Measurements from ENCODE around the gene RABGGTA.
"Not testable (repeated sequence)": the region's sequence is repeated elsewhere in the genome, so short reads cannot be mapped to it uniquely, and the experiment has no call there.

The RABGGTA gene

DNA sequence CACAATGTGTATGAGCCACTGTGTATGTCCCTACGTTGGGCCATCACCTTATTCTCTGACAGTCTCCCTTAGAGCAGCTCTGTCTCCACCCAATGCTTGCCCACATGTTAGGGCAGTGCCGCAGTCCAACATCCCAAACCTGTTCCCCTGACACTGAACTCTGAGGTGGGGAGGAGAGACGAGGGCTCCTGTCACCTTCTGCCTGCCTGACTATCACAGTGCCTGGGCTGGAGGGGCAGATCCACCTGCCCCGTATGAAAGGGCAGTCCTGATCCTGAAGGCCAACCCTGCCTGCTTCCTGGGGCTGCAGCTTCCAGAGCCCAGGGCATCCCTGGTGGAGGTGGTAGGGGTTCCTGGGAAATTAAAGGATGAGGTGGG lies 10.6 kb downstream of the RABGGTA start:
- no peak for DNase-seq (ENCODE audit: low read depth)

DNA sequence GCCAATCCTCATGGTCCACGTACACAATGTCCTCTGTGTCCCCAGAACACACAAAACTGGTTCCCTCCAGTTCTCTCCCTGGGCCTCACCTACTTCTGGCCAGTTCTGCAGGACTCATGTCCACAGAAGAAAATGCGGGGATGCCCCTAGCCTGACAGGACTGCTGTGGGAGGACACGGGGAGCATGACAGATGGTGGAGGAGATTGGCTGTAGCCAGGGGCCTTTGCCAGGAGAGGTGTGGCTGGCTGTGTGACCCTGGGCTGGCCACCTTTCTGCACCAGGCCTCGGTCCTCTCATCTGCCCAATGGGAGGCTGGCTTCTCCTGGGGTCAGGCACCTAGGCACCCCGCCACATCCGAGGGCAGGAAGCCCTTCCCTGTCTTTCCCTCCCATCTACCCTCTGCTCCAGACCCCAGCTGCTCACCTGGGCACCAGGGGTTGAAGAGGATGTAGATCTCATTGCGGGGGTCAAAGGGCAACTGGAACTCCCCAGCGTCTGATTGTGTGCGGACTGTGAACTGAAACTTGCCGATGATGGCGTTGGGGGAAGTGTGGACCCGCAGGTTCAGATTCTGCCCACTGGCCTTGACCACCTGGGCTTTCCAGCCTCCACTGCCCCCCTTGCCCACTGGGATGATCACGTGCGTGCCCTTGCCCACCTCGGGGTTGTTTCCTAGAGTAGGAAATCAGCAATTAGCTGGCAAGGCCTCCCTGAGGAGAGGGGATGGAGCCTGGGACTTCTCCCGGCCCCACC lies 11.2 kb downstream of the RABGGTA start:
- DNase-seq (ENCODE audit: low read depth) = no peak

DNA sequence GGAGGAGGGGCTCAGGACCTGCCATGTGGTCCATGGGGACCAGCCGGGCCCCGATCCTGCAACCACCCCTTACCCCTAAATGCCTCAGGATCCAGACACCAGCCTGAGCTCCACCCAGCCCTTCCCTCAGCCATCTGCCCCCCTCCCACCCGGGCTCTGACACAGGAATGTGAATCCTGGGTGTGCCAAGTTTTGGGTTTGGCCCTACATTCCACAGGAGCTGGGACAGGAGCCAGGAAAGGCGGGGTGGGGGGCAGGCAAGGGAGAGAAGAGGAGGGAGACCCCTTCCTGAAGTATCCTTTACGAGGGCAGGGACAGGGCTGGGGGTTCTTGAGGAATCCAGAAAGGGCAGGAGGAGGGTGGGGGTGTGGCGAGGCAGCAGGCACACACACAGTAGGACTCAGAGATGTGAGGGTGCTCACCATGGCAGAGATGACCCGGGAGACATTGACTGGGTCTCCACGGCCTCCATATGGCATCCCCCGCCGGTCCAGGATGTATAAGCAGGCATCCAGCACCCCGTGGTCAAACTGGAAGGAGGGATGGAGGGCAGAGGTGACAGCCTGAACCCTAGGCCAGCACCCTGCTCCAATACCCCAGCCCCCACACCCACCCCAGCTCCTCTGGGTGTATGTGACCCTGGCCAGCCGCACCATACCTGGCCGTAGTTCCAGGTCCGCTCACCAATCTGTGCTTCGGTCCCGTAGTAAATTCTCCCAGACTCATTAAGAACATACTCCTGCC lies 11.9 kb downstream of the RABGGTA start:
- no peak for DNase-seq (ENCODE audit: low read depth)

DNA sequence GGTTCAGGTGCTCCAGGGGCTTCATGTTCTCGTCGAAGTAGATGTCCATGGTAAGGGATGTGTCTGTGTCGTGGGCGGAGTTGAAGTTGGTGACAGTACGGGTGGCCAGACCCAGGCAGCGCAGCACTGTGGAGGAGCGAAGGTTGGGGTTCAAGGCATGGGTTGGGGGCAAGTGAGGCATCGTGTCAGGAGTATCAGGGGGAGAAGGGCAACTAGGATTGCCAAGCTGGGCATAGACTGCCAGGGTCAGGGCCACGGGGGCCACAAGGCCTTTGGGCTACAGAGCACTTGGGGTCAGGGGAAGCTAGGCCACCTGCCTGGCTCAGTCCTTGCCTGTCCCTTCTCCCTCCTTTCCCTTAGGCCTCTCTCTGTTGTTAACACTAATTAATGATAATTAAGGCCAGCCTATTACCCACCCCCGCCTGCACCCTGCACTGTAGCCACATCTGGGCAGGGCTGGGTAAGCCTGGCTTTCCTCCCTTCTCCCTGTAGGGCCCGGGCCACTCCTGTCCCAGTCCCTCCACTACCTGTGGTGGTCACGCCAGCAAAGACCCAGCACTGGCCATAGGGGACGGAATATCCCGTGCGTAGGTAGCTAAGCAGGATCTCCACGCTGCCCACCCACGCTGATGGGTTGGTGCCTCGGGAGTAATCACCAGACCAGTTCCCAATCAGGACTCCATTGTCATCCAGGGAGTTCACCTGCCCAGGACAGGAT lies 12.7 kb downstream of the RABGGTA start:
- no peak for DNase-seq (ENCODE audit: low read depth)

DNA sequence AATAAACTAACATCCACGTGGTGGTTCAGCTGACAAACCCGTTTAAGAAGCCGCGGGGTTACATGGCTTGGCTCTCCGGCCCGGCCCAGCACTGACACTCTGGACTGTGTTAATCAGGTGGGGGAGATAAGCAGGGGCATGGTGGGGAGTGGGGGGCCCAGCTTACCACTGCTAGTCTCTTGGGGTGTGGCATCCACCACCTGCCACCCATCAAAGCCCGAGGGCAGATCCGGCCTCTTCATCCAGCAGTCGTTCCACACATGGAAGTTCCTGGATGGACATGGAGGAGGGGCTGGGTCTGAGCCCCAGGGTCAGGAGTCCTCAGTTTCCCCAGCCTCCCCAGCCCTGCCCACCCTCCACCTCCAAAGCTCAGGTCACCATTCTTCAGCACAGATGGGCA lies 13.3 kb downstream of the RABGGTA start:
- no peak for DNase-seq (ENCODE audit: low read depth)

DNA sequence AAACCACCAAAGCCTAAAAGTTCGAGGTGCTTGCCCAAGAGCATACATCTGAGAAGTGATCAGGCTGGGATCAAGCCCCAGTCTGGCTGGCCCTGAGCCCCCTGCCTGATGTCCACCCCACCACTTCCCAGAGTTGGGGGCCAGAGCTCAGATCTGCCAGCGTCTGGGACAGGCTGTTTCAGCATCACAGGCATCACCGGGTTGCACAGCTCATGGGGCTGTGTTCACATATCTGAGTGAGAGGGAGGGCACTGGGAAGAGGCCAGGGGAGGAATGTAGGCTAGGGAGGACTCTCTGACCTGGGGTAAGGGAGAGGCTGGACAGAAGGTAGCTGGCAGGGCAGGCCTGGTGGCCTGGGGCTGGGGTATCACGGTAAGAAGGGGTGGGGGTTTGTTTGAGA lies 14.4 kb downstream of the RABGGTA start:
- DNase-seq (ENCODE audit: low read depth) = peak; percentile 9

DNA sequence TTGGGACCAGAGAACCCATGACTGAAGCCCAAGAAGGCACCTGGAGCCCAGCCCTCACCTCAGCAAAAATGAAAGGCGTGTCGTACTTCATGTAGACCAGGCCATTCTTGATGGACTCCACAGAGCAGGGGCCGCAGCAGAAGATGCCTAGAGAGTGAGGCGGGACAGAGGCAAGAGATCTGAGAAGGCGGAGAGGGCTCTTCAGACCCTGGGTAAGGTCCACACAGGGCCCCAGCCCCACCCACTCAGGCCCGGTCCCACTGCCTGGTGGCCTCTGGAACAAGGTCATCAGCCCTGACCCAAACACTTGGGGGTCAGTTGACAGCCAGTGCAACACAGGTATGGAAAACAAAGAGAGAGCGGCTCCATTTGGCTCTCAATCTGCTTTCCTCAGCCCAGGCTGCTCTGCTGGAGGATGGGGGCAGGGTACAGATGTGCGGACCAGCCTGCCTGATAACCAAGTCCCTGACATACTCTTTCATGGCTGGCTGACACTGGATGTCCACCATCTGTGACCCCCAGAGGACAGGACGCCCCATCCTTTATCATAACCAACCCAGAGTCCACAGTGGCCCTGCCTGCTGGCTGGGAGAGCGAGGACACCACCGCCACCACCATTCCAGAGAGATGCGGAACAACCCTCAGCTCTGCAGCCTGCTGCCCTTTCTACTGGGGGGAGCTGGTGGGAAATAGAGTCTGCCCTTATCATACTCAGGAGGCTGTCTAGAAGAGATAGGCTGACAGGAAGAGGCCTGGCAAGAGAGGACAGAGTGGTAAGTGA lies 15.3 kb downstream of the RABGGTA start:
- DNase-seq (ENCODE audit: low read depth) = no peak

DNA sequence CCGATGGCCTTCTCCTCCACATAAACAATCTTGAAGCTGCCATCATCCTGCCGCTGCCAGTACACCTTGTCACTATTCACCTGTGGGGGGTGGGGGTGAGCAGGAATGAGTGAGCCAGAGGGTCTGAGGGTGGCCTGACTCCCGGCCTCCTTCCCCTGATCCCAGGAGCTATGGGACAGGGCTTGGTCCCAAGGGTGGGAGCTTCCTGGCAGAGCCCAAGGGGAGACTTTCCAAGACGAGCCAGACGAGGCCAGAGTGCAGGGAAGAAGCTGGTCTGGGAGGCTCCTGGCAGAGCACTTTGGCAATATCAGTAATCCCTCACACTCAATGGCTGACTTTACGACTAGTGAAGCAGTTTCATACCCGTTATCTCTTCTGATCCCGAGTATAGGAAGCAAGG lies 16.0 kb downstream of the RABGGTA start:
- DNase-seq (ENCODE audit: low read depth) = no peak

DNA sequence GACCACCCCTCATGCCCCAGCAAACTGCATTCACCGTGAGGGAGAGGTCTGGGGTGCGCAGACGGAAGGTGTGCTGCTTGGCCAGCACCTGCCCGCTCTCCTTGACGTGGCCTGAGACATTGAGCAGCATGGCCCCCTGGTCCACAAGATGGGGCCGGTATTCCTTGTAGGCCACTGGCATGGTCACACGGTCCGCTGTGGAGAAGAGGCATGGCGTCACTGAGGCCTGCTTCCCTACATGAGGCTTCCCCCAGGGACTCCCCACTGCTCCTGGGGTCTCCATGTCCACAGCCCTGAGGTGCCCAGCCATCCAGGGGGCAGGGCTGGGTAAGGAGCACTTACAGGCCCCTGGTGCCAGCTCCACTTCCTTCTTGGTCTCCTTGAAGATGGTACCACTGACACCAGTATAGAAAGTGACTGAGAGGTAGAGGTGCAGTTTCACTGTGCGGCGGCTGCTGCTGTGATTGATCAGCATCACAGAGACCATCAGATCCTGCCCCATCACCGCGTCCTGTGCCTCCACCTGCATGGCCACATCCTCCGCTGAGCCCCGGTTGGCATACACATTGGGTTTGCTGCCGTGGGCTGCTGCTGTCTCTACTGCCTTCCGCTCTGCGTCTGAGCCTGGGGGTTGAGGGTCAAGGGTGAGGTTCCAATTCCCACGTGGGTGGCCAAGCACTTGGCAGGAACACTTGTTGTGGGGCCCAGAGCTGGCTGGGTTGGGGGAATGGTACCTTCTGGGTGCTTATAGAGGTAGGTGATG lies 16.6 kb downstream of the RABGGTA start:
- no peak for DNase-seq (ENCODE audit: low read depth)

DNA sequence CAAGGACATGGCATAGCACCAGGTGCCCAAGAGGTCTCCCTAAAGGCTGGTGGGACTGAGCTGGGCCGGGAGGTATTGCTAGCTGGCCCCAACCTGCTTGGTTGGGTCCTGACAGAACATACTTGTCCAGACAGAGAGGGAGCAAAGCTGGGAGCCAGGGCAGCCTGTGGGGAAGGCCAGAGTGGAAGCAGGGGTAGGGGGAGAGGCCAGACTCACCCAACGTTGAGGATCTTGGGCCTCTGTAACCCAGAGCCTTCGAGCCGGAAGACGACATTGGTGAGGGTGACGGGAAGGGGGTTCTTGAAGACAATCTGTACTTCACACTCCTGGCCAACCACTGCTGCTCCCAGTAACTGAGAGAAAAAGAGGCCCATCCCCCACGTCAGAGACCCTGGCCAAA lies 17.5 kb downstream of the RABGGTA start:
- no peak for DNase-seq (ENCODE audit: low read depth)

DNA sequence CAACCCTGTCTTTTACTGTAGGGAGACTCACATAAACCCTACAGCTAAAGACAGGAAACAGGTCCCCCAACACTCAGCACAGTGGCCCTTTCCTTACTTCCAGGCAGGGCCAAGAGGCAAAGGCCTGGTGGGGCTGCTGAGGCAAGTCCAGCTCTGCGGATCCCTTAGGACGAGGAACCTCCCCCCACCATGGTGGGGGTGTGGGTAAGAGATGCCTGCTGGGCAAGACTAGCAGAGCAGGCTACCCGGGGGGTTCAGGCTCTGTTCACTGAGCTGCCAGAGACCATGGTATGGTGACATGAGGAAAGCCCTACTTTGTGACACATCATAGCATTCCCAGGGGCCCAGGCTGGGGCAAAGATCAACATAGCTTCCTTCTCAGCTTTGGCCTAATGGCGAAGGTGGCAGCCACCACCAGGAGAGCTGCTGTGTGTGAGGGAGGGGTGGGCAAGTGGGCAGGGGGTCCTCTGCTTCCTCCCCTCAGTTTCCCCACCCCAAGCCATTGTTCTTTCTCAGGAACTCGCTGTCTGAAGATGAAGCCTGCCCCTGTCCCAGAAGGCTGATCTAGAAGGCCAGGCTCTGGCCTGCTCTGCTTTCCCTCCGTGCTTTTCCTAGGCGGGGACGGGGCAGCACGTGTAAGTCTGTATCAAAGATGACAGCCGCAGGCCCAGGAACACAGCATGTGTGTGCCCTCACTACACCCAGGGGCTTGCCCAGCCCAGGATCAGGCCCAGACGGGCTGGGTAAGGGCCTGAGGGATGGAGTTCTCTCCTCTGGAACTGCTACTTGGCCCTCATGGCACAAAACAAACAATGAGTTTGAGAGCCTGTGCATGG lies 18.9 kb downstream of the RABGGTA start:
- no peak for DNase-seq (ENCODE audit: low read depth)

DNA sequence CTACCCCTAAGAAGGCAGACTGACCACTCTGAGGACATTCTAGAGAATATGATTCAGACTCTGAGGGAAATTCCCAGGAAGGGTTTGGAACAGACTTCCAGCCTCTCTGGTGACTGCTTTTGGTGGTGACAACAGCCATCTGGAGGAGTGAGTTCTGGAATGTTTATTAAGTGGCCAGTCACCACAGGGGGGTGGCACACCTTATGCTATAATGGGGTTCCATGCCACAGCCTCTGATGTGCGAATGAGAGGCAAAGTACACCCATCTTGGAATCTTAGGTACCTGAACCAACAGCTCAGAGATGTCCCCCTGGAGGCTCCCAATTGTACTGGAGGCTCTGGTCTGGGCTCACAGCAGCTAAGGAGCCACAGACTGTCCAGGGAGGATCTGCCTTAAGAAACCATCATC lies 19.5 kb downstream of the RABGGTA start:
- peak; percentile 9 for DNase-seq (ENCODE audit: low read depth)

DNA sequence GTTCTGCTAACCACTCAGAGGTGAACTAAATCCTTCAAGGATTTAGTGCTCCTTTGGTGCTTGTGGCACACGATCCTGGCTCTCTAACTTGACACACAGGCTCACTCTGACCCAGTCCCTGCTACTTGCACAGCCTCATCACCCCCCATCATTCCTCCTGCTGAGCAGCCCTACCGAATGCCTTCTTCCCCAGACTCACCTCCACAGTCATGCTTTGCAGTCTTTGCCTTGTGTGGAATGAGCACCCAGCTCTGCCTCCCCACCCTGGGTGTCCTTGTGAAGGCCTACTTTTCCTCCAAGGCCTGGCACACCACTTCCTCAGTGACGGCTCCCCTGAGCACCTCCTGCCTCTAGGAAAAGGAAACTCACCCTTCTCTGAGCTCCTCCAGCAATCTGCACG lies 21.0 kb downstream of the RABGGTA start:
- no peak for DNase-seq (ENCODE audit: low read depth)

DNA sequence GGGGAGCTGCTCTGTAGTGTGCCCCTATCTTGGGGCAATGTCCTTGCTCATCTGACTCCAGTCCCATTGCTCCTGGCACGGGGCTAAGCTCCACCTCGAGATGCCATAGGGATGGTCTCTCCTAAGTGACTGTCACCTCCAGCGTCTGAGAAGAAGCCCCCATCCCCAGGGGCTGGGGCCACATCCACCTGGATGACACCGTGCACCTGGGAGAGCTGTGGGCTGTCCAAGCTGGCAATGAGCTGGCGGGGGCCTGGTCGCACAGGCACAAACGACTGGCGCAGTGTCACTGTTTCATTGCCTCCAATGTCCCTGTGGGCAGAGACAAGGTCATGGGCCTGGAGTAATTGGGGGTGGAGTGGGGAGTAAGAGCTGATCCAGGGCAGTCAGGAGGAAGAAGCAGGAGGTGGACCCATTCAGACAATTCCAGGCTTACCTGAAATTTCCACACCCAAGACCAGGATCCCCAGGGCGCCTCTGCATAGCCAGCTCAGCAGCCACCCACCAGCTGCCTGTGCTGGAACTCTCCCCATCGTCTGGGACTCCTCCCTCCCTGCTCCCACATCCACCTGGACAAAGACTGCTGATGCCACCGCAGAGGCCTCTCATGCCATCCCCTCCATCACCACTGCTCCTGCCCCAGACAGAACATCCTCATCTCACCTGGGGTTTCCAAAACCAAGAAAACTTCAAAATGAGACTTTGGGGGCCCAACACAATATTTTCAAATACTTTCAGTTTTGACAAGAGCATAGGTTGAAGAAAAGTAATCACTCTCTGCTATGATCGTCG lies 22.0 kb downstream of the RABGGTA start:
- DNase-seq (ENCODE audit: low read depth) = no peak

DNA sequence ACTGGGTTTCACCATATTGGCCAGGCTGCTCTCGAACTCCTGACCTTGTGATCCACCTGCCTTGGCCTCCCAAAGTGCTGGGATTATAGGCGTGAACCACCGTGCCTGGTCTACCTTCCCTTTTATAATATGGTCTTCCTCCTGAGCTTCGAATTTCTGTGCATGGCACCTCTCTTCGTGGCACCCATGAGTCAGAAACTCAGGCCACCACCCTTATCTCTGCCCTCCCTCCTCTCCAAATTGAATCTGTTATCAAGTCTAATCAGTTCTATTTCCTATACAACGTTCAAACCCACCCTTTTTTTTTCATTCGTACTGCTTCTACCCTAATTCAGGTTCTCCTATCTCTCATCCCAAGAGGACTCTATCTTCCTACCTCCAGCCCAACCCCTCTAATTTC lies 24.0 kb downstream of the RABGGTA start:
- no peak for DNase-seq (ENCODE audit: low read depth)

DNA sequence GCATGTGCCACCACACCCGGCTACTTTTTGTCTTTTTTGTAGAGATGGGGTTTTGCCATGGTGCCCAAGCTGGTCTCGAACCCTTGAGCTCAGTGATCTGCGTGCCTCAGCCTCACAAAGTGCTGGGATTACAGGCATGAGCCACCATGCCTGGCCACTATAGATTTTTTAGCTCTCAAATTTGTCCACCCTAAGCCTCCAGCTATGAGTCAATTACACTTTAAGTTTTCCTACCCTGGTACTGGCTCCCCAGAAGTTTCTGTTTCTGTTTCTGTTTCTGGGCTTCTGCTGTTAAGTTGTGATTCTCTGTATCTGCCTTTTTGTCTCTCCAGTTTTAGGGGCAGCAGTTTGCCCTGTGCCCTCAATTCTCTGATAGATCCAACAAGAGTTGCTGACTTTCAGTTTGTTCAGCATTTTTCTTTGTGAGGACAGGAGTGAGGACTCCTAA lies 24.6 kb downstream of the RABGGTA start:
- no peak for DNase-seq (ENCODE audit: low read depth)

DNA sequence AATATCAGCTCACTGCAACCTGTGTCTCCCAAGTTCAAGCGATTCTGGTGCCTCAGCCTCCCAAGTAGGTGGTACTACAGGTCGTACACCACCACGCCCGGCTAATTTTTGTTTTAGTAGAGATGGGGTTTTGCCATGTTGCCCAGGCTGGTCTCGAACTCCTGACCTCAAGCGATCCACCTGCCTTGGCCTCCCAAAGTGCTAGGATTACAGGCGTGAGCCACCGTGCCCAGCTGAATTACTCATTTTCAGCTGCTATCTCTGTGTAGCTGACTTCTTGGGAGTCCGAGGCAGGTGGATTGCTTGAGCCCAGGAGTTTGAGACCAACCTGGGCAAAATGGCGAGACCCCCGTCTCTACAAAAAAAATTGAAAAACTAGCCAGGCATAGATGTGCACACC lies 26.0 kb downstream of the RABGGTA start:
- DNase-seq (ENCODE audit: low read depth) = not testable (repeated sequence)

DNA sequence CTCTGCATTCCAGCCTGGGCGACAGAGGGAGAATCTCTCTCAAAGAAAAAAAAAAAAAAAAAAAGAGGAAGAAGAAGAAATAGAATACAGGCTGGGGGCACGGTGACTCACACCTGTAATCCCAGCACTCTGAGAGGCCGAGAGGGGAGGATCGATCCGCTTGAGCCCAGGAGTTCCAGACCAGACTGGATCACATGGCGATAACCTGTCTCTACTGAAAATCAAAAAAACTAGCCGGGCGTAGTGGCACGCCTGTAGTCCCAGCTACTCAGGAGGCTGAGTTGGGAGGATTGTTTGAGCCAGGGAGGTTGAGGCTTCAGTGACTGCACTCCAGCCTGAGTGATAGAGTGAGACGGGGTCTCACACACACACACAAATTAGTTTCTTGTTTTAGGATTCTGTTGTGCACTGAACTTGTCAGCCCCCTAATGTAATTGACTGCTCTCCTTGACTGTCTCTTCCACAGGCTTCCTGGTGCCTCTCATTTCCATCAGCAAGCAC lies 28.0 kb downstream of the RABGGTA start:
- peak; percentile 7 for DNase-seq (ENCODE audit: low read depth)

DNA sequence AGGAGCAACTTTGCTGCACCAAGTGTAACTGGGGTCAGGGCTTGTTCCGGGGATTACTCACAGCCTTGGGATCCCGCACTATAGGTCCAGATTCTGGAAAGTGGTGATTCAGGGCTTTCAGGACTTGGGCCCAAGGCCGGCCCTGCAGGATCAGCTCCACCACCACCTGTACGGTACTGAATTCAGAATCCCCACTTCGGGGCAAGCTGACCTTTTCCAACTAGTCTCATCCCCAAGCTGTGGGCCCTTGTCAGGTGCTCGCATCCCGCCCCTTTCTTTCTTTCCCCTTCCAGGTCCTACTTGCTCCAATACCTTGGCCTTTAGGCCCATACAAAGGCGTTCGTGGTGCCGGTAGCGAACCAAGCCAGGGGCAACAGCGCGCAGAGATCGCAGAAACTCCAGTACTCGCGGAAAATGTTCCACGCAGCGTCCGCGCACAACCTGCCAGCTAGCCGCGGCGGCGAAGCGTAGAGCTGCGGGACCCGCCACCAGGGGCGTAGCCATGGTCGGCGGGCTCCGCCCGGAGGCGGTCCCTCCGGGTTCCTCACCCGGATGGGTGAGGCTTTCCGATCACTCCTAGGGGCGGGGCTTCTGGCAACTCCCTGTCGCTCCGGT lies 29.5 kb downstream of the RABGGTA start:
- peak; percentile 87 for DNase-seq (ENCODE audit: low read depth)
